ENCODE results near the gene ALDOA. TPM values are rescaled to one million over a fixed set of nuclear protein-coding genes. Genes with fewer than 3 reads are reported as not detected.

Gene ALDOA
- 295 and 817 TPM in 2 replicates for total RNA-seq

GRCh38 chr16:30065102-30065942 lies at the start of gene ALDOA:
TSS of gene ALDOA (plus strand) at chr16:30065760. CDS start at chr16:30066898, 1,138 bp downstream.

DNA sequence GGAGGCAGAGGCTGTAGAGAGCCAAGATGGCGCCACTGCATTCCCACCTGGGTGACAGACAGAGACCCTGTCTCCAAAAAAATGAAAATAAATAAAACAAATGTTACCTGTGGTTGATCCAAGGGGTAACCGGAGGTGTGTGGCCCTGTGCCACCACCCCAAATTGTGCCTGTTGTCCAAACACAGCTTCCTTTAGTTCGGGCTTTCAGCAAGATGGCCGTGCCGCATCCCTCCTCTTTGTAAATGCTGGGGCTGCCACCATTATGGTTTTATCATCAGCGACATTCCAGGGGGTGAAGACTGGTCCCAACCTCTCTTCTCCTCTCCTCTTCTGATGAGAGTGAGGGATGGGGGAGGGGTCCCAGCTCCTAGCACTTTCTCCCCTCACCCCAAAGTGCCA lies 42.7 kb upstream of the ALDOA start, which contains the start of gene C16orf92:
C16orf92 (plus strand) TSS at position 312 of the 400 bp plus-strand sequence. CDS start 143 bp downstream, outside the sequence.

DNA sequence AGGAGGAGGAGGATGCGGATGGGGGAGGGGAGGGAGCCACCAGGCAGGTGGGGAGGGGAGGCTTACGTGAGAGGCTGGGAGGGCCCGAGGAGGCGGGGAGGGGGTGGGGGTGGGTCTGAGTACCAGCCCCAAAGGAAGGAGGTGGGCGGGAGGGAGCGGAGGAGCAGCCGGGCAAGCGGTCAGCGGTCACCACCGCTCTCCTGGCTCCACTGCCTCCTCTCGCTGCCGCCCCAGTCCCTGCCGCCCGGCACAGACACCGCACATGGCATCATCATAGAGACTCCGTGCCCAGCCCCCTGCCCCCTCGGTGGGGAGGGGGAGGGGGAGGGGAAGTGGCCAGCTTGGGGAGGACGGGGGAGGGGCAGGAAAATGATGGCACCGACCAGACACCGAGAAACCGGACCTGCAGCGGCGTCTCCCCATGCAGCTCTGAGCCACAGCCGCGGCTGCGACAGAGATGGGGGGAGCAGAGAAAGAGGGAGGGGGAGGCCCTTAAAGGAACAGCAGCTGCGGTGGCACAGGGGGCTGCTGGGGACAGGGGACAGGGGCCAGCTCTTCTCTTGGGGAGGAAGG lies 34.6 kb upstream of the ALDOA start, which contains the start of gene TLCD3B:
TLCD3B (minus strand) TSS at position 431 of the 573 bp plus-strand sequence. CDS start 744 bp downstream, outside the sequence.

GRCh38 chr16:30075503-30076275 lies 10.1 kb downstream of the ALDOA start, which contains the start of gene PPP4C:
TSS of gene PPP4C (plus strand) at chr16:30075994. CDS start at chr16:30076378, 384 bp downstream.

DNA sequence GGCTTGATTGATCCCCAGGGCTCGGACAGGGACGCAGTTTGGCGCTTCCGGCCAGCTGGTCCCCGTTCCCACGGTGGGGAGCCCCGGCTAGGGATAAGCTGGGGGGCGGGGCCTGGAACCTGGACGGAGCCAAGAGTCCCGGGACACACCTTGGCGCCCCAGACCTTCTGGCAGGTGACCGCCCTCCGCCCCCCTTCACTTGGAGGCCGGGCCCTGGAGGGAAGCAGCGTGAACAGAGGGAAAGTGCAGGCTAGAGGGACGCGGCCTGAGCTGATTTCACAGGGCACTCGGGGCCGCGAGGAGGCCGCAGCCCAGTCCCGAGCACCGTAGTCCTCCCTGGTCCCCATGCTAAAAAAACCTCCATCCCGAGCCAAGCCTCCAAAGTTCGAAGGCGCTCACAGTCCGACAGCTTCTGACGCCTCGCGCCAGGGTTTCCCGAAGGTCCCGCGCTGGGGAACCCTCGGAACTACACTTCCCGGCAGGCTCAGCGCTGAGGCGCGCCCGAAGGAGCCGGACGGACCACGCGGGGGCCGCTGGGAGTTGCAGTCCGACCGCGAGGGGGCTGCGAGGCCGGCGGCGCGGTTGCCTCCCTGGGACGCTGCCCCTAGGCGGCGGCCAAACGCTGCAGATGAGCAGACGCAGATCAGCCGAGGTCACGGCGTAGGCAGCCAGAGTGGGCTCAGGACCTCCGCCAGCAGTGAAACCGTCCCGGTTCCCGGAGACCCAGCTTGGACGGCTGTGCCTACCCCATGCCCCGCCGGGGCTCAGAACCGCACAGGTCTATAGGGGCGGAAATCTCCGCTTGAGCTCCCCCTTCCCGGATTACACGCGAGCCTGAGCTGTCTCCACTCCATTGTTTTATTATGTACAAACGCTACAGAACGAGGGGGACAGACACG lies 26.2 kb downstream of the ALDOA start, which contains the start of gene TBX6:
TBX6 (minus strand) TSS at position 451 of the 899 bp plus-strand sequence. CDS start 731 bp downstream, outside the sequence.

GRCh38 chr16:30096105-30096861 lies 30.7 kb downstream of the ALDOA start, which contains the start of gene YPEL3:
TSS of gene YPEL3 (minus strand) at chr16:30096213. CDS start at chr16:30095482, 731 bp downstream.

GRCh38 chr16:30113031-30113710 lies 47.6 kb downstream of the ALDOA start, which contains the start of gene GDPD3:
TSS of gene GDPD3 (minus strand) at chr16:30113537. CDS start at chr16:30113478, 59 bp downstream.

Other genes with a start within 250 kb of the ALDOA start
- 13.9 and 21.5 TPM in 2 replicates for gene PAGR1, start 249.6 kb upstream of the ALDOA start, total RNA-seq
- 74.2 and 246 TPM in 2 replicates for gene MVP, start 245.3 kb upstream of the ALDOA start, total RNA-seq
- gene CDIPT, start 202.5 kb upstream of the ALDOA start, total RNA-seq: 45.5 and 62.7 TPM in 2 replicates
- gene SEZ6L2, start 166.2 kb upstream of the ALDOA start, total RNA-seq: 4.8 and 18.9 TPM in 2 replicates
- gene ASPHD1, start 165.3 kb upstream of the ALDOA start, total RNA-seq: 1.6 and 4.4 TPM in 2 replicates
- gene KCTD13, start 139.5 kb upstream of the ALDOA start, total RNA-seq: 9.2 and 13.3 TPM in 2 replicates
- 49.9 and 50.0 TPM in 2 replicates for gene TMEM219, start 103.7 kb upstream of the ALDOA start, total RNA-seq
- gene TAOK2, start 91.9 kb upstream of the ALDOA start, total RNA-seq: 20.5 and 43.8 TPM in 2 replicates
- 8.2 and 11.7 TPM in 2 replicates for gene HIRIP3, start 70.1 kb upstream of the ALDOA start, total RNA-seq
- gene INO80E, start 69.5 kb upstream of the ALDOA start, total RNA-seq: 14.4 and 19.4 TPM in 2 replicates
- gene DOC2A, start 54.7 kb upstream of the ALDOA start, total RNA-seq: 0.21 TPM in 1 of 2 replicates, not detected in the other
- gene C16orf92, start 42.6 kb upstream of the ALDOA start, total RNA-seq: not detected in 2 replicates
- not detected in 2 replicates for gene TLCD3B, start 34.5 kb upstream of the ALDOA start, total RNA-seq
- 136 and 178 TPM in 2 replicates for gene PPP4C, start 10.2 kb downstream of the ALDOA start, total RNA-seq
- gene TBX6, start 26.2 kb downstream of the ALDOA start, total RNA-seq: 0.34 and 0.85 TPM in 2 replicates
- gene YPEL3, start 30.5 kb downstream of the ALDOA start, total RNA-seq: 5.1 and 14.5 TPM in 2 replicates
- gene GDPD3, start 47.8 kb downstream of the ALDOA start, total RNA-seq: 1.8 and 3.8 TPM in 2 replicates
- 7.1 and 7.2 TPM in 2 replicates for gene MAPK3, start 57.5 kb downstream of the ALDOA start, total RNA-seq
- gene CORO1A, start 117.8 kb downstream of the ALDOA start, total RNA-seq: 0.78 and 1.0 TPM in 2 replicates
- 32.4 and 51.9 TPM in 2 replicates for gene BOLA2B, start 127.9 kb downstream of the ALDOA start, total RNA-seq
- 19.6 and 47.2 TPM in 2 replicates for gene SLX1A, start 128.1 kb downstream of the ALDOA start, total RNA-seq
- 1.0 and 1.9 TPM in 2 replicates for gene SULT1A3, start 133.5 kb downstream of the ALDOA start, total RNA-seq
- gene NPIPB13, start 182.7 kb downstream of the ALDOA start, total RNA-seq: under 0.01 and 1.8 TPM in 2 replicates

Measured in nasal cavity respiratory epithelium epithelial cell of viscerocranial mucosa (primary cell).